Body of pancreas (tissue), 4 donors: Measurements from ENCODE around the gene ARFIP2. TPM values are rescaled to one million over a fixed set of nuclear protein-coding genes. Genes with fewer than 3 reads are reported as not detected.

Experiments
- ATAC-seq: fragments of 150-250 bp; one replicate; pipeline ENCODE4 v1.9.1; 2016
- DNase-seq, 4 donors: peaks; one replicate each; pipeline ENCODE4 v3.0.0-alpha.2; 2019
- H3K27ac ChIP-seq, 4 donors: fragments of 200-600 bp; sonication (generic); 1 replicate in 3 of 4; 2 replicates in 1 of 4; pipeline versions ENCODE4 v1.5.1 to v1.6.1; 2016 to 2019; ENCODE audit warnings: mild to moderate bottlenecking in 1 of 4, mixed read lengths in 1 of 4, moderate library complexity in 1 of 4
- H3K27me3 ChIP-seq, 2 donors: fragments of 200-600 bp; sonication (generic); one replicate each; pipeline ENCODE4 v1.6.0; 2016; ENCODE audit warnings: mild to moderate bottlenecking in 1 of 2
- H3K36me3 ChIP-seq, 2 donors: fragments of 200-600 bp; sonication (generic); replicated peaks in 1 of 2; 2 replicates each; pipeline ENCODE4 v1.5.1; 2016; ENCODE audit warnings: low read depth in 2 of 2; ENCODE audit not compliant: insufficient read depth in 1 of 2
- H3K4me1 ChIP-seq: fragments of 200-600 bp; sonication (generic); one replicate; pipeline ENCODE4 v1.6.0; 2016
- H3K4me3 ChIP-seq, 2 donors: fragments of 200-600 bp; sonication (generic); 1 replicate in 1 of 2; 2 replicates in 1 of 2; pipeline ENCODE4 v1.5.1; 2016 to 2019
- H3K9me3 ChIP-seq, 3 donors: fragments of 200-600 bp; sonication (generic); 1 replicate in 2 of 3; 2 replicates in 1 of 3; pipeline ENCODE4 v1.5.1; 2016
- POLR2A ChIP-seq, 3 donors: fragments of 450-650 bp; IDR thresholded peaks; one replicate each; pipeline ENCODE4 v1.6.1; 2016; ENCODE audit warnings: antibody characterized with exemption in 3 of 3, mild to moderate bottlenecking in 2 of 3
- WGBS, 2 donors: methylation state at CpG; one replicate each; pipeline ENCODE4 v1.1.5; 2017; 5-methylcytosine and 5-hydroxymethylcytosine counted together
- intact Hi-C: fragments of 100-400 bp; cut with DNase I; formaldehyde crosslinking; loops from one replicate; pipeline ENCODE4 v1.15.1; 2023
- total RNA-seq, 2 donors: library from RNA; depleted of rRNA; stranded (reverse); fragments of >200 nt; gene quantifications; one replicate each; pipeline ENCODE4 v1.1.0, GENCODE V29; 2016
- TF ChIP-seq, protein P1 (sequence below), 7 experiments: fragments of 450-650 bp in 4 of 7; fragments of 200-600 bp in 3 of 7; sonication (generic) in 3 of 7; IDR thresholded peaks; one replicate each; pipeline ENCODE4 v1.5.1; 2016 to 2019; ENCODE audit warnings: antibody characterized with exemption in 7 of 7

Gene ARFIP2
- total RNA-seq, 2 donors from 2014 or later, result 47.2 to 82.7 TPM

DNA sequence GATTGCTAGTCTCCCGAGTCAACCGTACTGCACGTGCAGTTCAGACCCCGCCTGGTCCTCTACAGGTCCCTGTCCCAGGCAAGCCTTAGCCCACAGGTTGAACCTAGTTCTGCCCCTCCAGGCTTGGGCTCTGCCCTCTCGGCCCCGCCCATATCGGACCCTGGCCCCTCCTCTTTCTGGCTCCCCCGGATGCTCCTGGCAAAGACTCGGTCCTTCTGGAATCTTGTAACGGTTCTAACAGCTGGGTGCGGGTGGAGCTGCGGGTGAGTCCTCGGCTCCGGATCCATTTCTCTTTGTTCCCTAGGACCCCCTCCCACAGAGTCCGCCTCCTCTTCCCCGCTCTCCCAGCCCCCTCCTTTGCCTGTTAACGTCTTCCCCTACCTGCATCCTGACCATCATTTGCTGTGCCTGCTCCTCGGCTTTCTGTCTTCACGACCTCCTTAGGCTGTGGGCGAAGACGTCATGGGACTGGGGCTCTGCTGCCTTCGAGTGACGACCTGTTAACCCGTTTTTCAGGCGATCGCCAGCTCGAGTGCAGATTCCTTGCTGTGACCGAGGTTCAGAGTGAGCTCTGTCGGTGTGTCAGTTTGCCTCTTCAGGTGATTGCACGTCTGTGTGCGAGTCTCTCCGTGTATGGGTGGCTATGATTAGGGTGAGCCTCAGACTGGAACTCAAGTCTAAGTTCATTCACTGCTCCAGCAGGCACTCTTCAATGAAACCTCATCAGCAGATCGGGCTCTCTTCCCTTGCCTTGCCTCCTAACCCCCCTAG, 16.1 kb upstream of the ARFIP2 start, which contains the start of gene DNHD1:
Gene DNHD1, plus strand, starts transcription at position 212 of the 771 bp plus-strand sequence. CDS start 936 bp downstream, outside the sequence.
- Histone ChIP-seq H3K9me3 (no peaks in the 10 kb centered on the region), H3K27me3 (no peaks in the 10 kb centered on the region), H3K27ac (no peak within 1 kb of the TSS), H3K36me3 (peaks cover 0 to 2% of the 10 kb centered on the region in 2 donors), H3K4me3 (no peak within 1 kb of the TSS), H3K4me1 (no peaks in the 10 kb centered on the region)
- DNase-seq, result no peak
- TF ChIP-seq, protein P1, sequence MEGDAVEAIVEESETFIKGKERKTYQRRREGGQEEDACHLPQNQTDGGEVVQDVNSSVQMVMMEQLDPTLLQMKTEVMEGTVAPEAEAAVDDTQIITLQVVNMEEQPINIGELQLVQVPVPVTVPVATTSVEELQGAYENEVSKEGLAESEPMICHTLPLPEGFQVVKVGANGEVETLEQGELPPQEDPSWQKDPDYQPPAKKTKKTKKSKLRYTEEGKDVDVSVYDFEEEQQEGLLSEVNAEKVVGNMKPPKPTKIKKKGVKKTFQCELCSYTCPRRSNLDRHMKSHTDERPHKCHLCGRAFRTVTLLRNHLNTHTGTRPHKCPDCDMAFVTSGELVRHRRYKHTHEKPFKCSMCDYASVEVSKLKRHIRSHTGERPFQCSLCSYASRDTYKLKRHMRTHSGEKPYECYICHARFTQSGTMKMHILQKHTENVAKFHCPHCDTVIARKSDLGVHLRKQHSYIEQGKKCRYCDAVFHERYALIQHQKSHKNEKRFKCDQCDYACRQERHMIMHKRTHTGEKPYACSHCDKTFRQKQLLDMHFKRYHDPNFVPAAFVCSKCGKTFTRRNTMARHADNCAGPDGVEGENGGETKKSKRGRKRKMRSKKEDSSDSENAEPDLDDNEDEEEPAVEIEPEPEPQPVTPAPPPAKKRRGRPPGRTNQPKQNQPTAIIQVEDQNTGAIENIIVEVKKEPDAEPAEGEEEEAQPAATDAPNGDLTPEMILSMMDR (IDR thresholded peaks at IDR 0.05), result no peak
- TF ChIP-seq POLR2A (IDR thresholded peaks at IDR 0.05), result no peak
- intact Hi-C loops, result no loop called here
- ATAC-seq, result no peak
- 69 to 70% methylated on average over 31 of the region's 33 CpGs for WGBS, 2 donors

DNA sequence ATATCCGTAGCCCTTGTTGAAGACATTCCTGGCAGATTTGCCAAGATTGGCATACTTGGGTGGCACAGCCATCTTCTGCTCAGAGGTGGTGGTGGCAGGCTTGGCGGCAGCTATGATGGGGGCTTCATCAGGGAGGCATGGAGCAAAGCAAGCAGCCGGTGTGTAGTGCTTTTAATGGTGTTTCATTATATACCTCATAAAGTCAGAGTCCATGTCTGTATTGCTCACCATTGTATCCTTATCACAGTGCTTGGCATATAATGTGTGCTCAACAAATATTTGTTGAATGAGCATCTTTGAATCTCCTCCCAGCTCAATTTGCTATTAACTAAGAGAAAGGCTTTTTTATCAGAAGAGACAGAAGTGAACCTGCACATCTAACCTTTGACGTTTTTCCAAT, 8.2 kb upstream of the ARFIP2 start:
- ATAC-seq (no peak), DNase-seq (no peak)
- TF ChIP-seq, protein P1 (IDR thresholded peaks at IDR 0.05), result no peak
- TF ChIP-seq POLR2A (IDR thresholded peaks at IDR 0.05), result no peak
- Histone ChIP-seq H3K27me3 (no peaks in the 10 kb centered on the region), H3K27ac (no peak overlapping the region), H3K4me3 (no peak overlapping the region), H3K36me3 (no peaks in the 10 kb centered on the region), H3K4me1 (no peaks in the 10 kb centered on the region), H3K9me3 (no peaks in the 10 kb centered on the region)
- intact Hi-C loops, result loop anchor here (10.0 kb wide), 2 partner anchors 105 to 115 kb away; partner anchors contain the start of genes ILK and RRP8
- 61 to 70% methylated on average over 4 of the region's 4 CpGs for WGBS, 2 donors

DNA sequence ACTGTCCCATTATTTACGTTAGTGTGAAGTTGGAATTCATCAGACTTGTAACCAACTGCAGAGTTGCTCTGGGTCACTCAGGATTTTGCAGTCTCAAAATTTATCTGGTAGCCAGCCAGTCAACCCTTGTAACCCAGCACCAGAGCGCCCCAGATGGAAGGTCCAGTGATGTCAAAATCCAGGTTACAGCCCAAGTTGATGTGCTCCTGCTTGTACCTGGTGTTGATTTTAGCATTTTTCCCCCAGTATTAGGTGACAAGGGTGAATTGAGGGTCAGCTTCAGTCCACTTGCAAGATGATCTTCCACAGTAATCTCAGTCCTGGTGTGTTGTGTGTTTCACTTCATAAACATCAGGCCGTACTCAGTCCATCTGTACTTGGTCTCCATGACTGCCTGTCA, 7.7 kb upstream of the ARFIP2 start:
- intact Hi-C loops, result loop anchor here (10.0 kb wide), 2 partner anchors 104 to 116 kb away; partner anchors contain the start of genes ILK and RRP8
- Histone ChIP-seq H3K27me3 (no peaks in the 10 kb centered on the region), H3K4me1 (no peaks in the 10 kb centered on the region), H3K9me3 (no peaks in the 10 kb centered on the region), H3K4me3 (no peak overlapping the region), H3K36me3 (no peaks in the 10 kb centered on the region), H3K27ac (no peak overlapping the region)
- DNase-seq (no peak), ATAC-seq (no peak)
- no peak for TF ChIP-seq POLR2A (IDR thresholded peaks at IDR 0.05)
- TF ChIP-seq, protein P1 (IDR thresholded peaks at IDR 0.05), result no peak
- WGBS, 2 donors, result 93 to 95% methylated on average over 3 of the region's 3 CpGs

DNA sequence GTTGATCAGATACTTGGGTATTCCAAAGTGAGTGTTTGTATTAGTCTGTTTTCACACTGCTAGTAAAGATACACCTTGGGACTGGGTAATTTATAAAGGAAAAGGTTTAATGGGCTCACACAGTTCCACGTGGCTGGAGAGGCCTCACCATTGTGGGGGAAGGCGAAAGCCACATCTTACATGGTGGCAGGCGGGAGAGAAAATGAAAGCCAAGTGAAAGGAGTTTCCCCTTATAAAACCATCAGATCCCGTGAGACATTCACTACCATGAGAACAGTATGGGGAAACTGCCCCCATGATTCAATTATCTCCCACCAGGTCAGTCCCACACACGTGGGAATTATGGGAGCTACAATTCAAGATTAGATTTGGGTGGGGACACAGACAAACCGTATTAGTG, 7.2 kb upstream of the ARFIP2 start:
- Histone ChIP-seq H3K9me3 (no peaks in the 10 kb centered on the region), H3K27ac (no peak overlapping the region), H3K4me3 (no peak overlapping the region), H3K36me3 (peaks cover 0 to 1% of the 10 kb centered on the region in 2 donors), H3K27me3 (no peaks in the 10 kb centered on the region), H3K4me1 (no peaks in the 10 kb centered on the region)
- TF ChIP-seq, protein P1 (IDR thresholded peaks at IDR 0.05), result no peak
- TF ChIP-seq POLR2A (IDR thresholded peaks at IDR 0.05), result no peak
- 89 to 90% methylated on average over 6 of the region's 6 CpGs for WGBS, 2 donors
- intact Hi-C loops, result loop anchor here (10.0 kb wide), 2 partner anchors 104 to 116 kb away; partner anchors contain the start of genes ILK and RRP8
- ATAC-seq (no peak), DNase-seq (no peak)
